Activated CD8-positive, alpha-beta memory T cell treated with anti-CD3 and anti-CD28 coated beads, Interleukin-2, amount 50 U/mL, for 24 hours (primary cell): ENCODE data around the gene KCTD15.

Source experiments
- DNase-seq: peaks from one replicate; pipeline ENCODE4 v3.0.0-alpha.2; 2020; ENCODE audit errors: extremely low read depth

Gene KCTD15

GRCh38 chr19:33771384-33772101 is 25.1 kb upstream of the KCTD15 start:
- DNase-seq: peak; percentile 20

DNA sequence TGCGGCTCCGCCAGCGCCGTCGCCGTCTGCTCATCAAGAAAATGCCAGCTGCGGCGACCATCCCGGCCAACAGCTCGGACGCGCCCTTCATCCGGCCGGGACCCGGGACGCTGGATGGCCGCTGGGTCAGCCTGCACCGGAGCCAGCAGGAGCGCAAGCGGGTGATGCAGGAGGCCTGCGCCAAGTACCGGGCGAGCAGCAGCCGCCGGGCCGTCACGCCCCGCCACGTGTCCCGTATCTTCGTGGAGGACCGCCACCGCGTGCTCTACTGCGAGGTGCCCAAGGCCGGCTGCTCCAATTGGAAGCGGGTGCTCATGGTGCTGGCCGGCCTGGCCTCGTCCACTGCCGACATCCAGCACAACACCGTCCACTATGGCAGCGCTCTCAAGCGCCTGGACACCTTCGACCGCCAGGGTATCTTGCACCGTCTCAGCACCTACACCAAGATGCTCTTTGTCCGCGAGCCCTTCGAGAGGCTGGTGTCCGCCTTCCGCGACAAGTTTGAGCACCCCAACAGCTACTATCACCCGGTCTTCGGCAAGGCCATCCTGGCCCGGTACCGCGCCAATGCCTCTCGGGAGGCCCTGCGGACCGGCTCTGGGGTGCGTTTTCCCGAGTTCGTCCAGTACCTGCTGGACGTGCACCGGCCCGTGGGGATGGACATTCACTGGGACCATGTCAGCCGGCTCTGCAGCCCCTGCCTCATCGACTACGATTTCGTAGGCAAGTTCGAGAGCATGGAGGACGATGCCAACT is 24.4 kb upstream of the KCTD15 start:
- DNase-seq: no peak

- DNase-seq: no peak
Observed at GRCh38 chr19:33772858-33773180, 23.9 kb upstream of the KCTD15 start.

DNA sequence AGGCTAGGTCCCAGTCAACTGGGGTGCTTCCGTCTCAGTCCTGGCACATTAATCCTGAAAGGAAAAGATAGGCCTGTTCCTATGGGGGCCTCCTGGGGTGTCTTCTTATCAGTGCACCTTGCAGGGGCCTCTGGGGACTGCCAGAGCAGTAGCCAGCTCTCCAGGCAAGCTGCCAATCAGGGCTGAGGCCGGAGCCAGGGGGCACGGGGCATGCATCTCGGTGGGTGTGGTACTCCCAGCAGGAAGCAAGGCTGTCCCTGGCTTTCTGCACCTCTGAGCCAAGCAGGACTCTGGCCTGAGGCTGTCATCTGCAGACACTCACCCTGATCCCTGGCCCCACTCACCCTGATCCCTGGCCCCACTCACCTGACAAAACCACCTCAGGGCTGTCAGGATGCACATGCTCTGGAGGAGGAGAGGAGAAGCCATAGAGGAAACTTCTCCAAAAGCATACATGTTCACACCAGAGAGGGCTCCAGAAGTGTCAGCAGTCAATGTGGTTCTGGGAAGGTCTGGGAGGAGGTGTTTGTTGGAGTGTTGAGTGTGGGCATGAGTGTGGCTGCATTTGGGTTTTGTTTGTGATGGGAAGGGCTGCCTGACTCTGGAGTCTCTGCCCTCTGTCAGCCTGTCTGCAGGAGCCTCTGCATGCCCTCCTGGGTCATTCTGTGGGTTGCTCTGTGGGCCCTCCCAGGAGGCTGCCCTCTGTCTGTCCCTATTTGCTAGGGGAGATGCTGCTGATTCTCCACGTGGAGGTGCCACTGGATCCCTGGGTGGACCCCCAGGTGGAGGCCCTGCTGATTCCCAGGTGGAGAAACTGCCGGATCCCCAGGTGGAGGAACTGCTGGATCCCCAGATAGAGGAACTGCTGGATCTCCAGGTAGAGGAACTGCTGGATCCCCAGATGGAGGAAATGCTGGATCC is 22.7 kb upstream of the KCTD15 start:
- DNase-seq: no peak

DNA sequence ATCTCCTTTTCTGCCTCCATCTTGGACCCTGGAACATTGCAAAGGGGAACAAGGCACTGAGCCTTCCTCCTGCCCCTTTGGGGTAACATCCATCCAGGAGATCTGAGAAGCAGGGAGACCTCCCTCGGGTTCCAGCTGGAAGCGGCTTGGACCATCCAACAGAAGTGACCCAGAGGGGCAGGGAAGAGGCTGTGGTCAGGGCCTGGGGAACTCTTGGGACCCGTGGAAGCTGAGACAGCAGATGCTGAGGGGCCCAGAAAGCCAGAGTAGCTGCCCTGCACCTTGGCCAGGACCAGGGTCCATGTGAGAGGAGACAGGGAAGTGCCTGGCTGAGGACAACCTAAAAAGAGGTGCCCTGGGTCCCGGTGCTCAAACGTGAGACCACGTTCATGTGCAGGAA is 21.9 kb upstream of the KCTD15 start:
- DNase-seq: no peak

DNA sequence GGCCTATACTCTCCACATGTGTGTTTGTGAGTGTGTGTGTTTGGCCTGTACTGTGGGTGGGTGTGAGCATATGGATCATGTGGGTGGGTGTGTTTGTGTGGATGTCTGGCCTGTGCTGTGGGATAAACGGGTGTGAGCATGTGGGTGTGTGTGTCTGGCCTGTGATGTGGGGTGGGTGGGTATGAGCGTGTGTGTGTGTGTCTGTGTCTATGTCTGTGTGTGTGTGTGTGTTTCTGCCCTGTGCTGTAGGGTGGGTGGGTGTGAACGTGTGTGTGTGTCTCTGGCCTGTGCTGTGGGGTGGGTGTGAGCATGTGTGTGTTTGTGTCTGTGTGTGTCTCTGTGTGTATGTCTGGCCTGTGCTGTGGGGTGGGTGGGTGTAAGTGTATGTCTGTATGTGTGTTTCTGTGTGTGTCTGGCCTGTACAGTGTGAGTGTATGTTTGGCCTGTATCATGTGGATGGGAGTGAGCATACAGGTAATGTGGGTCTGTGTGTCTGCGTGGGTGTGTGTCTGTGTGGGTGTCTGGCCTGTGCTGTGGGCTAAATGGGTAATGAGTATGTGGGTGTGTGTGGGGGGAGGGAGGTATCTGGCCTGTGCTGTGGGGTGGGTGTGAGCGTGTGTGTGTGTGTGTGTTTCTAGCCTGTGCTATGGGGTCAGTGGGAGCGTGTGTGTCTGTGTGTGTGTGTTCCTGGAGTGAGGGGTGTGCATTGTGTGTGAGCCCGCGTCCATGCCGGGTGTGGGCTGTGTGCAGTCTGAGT is 20.8 kb upstream of the KCTD15 start:
- no peak for DNase-seq

DNA sequence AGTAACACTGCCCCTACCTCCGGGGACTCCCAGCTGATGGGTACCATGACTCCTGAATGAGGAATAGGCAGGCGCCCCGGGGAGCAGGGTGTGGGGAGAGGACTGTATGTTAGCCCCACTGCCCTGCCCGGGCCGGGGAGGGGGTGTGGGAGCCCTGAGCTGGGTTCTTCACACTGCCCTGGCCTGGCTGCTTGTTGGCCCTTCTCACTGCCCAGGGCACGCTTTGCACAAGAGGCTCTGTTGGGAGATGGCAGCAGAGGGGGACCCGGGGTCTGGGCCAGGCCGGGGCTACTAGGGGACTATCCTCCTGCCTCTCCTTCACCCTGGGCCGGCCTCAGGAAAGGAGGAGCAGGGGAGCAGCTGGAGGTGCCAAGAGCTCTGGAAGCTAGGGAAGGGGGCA is 19.3 kb upstream of the KCTD15 start:
- no peak for DNase-seq

- no peak for DNase-seq
Observed at GRCh38 chr19:33777753-33778088, 18.9 kb upstream of the KCTD15 start.

- DNase-seq: peak; percentile 54
Observed at GRCh38 chr19:33778089-33778791, 18.4 kb upstream of the KCTD15 start.

- DNase-seq: no peak
Observed at GRCh38 chr19:33779849-33780248, 16.8 kb upstream of the KCTD15 start.

DNA sequence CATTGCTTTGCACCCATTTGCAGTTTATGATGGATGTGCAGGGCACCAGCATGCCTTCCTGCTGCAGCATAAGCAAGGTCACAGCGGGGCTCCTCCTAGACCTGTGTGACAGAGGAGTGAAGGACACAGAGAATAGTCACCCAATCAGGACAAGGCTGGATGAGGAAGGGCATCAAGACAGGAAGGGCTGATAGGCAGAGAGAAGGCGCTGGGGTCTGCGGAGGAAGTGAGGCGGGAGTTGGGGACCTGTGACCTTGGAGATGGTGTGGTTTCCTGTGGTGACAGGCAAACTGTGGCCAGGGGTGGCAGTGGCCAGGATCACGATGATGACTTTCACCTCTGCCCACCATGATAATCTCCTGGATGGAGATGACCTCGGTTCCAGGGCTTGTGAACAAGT is 16.4 kb upstream of the KCTD15 start:
- no peak for DNase-seq

DNA sequence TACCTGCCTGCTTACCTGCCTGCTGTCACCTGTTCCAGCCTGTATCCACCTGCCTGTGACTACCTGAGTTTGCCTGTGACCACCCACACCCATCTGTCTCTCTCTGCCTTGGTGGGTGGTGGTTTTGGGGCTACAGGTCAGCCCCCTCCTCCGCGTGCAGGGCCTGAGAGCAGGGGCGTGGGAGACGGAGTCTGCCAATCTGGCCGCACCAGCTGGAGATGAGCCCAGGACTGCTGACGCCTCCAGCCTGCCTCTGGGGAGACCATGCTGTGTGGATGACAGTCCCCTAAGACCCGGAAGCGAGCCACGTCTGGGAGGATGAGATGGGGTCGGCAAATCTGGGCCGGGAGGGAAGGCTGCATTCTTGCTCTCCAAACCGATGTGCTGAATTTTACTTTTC is 15.9 kb upstream of the KCTD15 start:
- no peak for DNase-seq

GRCh38 chr19:33781415-33781935 is 15.2 kb upstream of the KCTD15 start:
- DNase-seq: no peak

DNA sequence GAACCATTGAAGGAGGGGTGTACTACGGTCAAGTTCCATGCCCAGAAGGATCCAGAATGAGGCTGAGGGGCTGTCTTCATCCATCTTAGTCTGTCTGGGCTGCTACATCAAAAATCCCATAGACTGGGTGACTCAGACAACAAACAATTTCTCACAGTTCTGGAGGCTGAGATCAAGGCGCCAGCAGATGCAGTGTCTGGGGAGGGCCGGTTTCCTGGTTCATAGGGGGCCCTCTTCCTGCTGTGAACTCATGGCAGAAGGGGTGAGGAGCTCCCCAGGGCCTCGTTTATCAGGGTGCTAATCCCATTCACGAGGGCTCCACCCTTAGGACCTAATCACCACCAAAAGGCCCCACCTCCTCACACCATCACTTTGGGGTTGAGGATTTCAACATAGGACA is 14.7 kb upstream of the KCTD15 start:
- DNase-seq: no peak

- no peak for DNase-seq
Observed at GRCh38 chr19:33784432-33784831, 12.2 kb upstream of the KCTD15 start.

DNA sequence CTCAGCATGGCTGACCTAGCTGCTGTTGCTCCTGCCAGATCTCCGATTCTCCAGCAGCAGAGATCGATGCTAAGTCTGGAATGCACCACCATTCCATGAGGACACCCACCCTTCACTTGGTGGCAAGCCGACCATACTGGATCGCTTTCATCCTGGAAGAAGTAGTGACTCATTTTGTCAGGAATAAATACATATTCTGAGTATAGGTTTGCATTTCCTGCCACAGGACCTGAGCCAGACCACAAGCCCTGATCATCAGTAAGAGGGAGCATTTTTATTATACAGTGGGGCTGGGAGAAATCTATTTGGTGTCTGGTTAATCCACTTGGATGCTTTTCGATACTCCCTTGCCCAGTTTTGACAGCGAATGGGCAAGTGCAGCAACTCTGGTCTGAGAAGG is 10.9 kb upstream of the KCTD15 start:
- no peak for DNase-seq

- DNase-seq: no peak
Observed at GRCh38 chr19:33788676-33789075, 8.0 kb upstream of the KCTD15 start.

DNA sequence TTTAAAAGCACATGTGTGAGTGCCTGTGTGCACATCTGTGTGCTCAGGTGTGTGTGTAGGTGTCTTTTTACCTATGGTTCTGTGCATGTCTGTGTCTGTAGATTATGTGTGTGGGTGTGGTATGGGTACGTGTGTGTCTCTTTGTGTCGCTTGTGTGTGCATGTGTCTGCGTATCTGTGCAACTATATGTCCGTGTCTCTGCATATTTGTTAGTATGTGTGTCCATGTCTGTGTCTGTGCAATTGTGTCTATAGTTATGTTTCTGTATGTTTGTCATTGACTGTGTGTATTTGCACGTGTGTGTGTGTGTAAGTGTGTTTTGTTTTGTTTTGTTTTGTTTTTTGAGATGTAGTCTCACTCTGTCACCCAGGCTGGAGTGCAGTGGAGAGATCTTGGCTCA is 7.3 kb upstream of the KCTD15 start:
- DNase-seq: no peak

- no peak for DNase-seq
Observed at GRCh38 chr19:33794683-33795369, 1.8 kb upstream of the KCTD15 start.

DNA sequence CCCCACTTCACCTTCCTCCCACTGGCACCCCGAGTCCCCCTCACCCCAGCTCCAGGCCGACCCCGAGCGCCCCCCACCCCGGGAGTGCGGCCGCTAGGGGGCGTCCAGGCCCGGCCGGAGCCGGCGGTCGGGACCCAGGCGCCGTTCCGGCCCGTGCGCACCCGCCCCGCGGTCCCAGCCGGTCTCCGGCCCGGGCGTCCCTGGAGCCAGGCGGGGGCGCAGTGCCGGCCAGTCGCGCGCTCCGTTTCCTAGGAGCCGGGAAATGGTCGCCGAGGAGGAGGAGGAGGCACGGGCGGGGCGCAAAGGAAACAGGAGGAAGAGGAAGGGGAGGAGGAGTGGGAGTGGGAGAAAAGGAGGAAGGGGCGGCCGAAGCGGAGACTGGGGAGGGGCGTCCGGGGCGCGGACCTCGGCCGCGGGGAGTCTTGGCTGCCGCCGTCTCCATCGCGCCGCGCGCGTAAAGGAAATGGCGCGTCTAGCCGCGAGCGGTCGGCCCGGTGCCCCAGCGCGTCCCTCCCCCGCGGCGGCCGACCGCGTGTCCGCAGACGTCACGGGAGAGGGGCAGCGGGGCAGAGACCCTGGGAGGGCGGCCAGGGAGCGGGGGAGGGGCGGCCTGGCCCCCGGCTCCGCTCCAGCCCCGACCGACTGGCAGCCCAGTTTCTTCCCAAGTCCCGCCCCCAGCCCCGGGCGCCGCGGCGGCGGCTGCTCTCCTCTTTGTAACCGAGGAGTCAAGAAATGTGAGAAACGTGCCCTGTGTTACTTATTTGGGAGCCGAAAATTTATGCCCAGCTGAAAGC is 1.1 kb upstream of the KCTD15 start:
- DNase-seq: no peak
